Measurements from ENCODE around the gene PGA5.

PGA5 gene

GRCh38 chr11:61297746-61298145, 56.8 kb downstream of the PGA5 start:
- no peak for DNase-seq

DNA sequence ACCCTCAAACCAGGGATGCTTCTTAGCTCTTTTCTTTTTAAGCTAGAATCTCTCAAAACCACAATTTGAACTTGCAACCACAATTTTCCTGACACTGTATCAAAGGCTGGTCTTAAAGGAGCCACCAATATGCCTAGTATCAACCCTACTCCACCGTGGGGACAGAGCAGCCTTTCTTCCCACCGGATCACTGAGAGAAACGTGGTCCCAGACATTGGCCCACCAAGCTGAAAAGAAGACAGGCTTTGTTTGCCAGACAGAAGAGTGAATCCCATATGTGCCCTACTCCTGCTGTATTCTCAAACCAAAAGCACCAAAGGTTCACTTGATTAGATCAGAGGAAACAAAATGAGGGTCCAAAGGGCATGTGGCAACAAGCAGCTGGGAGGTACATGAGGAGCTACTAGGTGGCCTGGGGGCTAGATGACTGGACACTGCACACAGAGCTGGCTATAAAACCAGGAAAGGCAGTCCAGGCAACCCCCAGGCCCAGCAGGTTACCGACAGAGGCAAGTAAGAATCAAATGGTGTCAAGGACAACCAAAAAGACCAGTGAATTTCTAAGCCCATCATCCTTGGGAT, 57.8 kb downstream of the PGA5 start:
- no peak for DNase-seq
